Tibial artery (tissue), 4 donors: ENCODE measurements around the gene ANAPC7.

Experiments
- DNase-seq, 2 donors: peaks; one replicate each; pipeline ENCODE4 v3.0.0-alpha.2; 2019
- H3K27ac ChIP-seq, 2 donors: fragments of 200-600 bp; sonication (generic) in 1 of 2; 1 replicate in 1 of 2; 2 replicates in 1 of 2; pipeline ENCODE4 v1.5.1; 2018 to 2019; ENCODE audit warnings: mild to moderate bottlenecking in 1 of 2
- H3K27me3 ChIP-seq, 2 donors: fragments of 200-600 bp; sonication (generic) in 1 of 2; one replicate each; pipeline versions ENCODE4 v1.5.1 to v1.6.0; 2016 to 2019
- H3K36me3 ChIP-seq, 3 donors: fragments of 200-600 bp; sonication (generic) in 2 of 3; one replicate each; pipeline ENCODE4 v1.5.1; 2016 to 2019; ENCODE audit warnings: mild to moderate bottlenecking in 2 of 3
- H3K4me1 ChIP-seq, 4 donors: fragments of 200-600 bp; sonication (generic) in 2 of 4; 1 replicate in 3 of 4; 2 replicates in 1 of 4; pipeline ENCODE4 v1.5.1; 2016 to 2019
- H3K4me3 ChIP-seq, 2 donors: fragments of 200-600 bp; sonication (generic) in 1 of 2; 1 replicate in 1 of 2; 2 replicates in 1 of 2; pipeline ENCODE4 v1.5.1; 2018 to 2019; ENCODE audit warnings: mild to moderate bottlenecking in 2 of 2
- H3K9me3 ChIP-seq, 3 donors: fragments of 200-600 bp; sonication (generic) in 1 of 3; one replicate each; pipeline ENCODE4 v1.5.1; 2016 to 2019
- intact Hi-C: fragments of 100-400 bp; cut with DNase I; formaldehyde crosslinking; loops from one replicate; pipeline ENCODE4 v1.15.0; 2023; ENCODE audit warnings: low total_unique reads
- TF ChIP-seq, protein P1 (sequence below), 2 experiments: fragments of 200-600 bp in 1 of 2; fragments of 450-650 bp in 1 of 2; IDR thresholded peaks; one replicate each; pipeline ENCODE4 v1.5.1; 2017 to 2019; ENCODE audit warnings: antibody characterized with exemption in 2 of 2, mild to moderate bottlenecking in 1 of 2, moderate library complexity in 1 of 2

Gene ANAPC7

GRCh38 chr12:110403146-110403975, at the start of gene ANAPC7:
Gene ANAPC7, minus strand, starts transcription at chr12:110403708. Its CDS starts 81 bp downstream, at chr12:110403627.
- TF ChIP-seq, protein P1, sequence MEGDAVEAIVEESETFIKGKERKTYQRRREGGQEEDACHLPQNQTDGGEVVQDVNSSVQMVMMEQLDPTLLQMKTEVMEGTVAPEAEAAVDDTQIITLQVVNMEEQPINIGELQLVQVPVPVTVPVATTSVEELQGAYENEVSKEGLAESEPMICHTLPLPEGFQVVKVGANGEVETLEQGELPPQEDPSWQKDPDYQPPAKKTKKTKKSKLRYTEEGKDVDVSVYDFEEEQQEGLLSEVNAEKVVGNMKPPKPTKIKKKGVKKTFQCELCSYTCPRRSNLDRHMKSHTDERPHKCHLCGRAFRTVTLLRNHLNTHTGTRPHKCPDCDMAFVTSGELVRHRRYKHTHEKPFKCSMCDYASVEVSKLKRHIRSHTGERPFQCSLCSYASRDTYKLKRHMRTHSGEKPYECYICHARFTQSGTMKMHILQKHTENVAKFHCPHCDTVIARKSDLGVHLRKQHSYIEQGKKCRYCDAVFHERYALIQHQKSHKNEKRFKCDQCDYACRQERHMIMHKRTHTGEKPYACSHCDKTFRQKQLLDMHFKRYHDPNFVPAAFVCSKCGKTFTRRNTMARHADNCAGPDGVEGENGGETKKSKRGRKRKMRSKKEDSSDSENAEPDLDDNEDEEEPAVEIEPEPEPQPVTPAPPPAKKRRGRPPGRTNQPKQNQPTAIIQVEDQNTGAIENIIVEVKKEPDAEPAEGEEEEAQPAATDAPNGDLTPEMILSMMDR (IDR thresholded peaks at IDR 0.05), result no peak
- peak within 1 kb of the TSS; percentile 93 to 100 for H3K4me3 ChIP-seq
- peak; percentile 91 to 94 for DNase-seq
- no peaks in the 10 kb centered on the region for H3K9me3 ChIP-seq
- intact Hi-C loops, result no loop called here
- peaks cover 0 to 26% (median 13%) of the 10 kb centered on the region in 4 donors for H3K4me1 ChIP-seq
- peak within 1 kb of the TSS; percentile 86 to 87 for H3K27ac ChIP-seq
- peaks cover 0 to 21% (median 14%) of the 10 kb centered on the region in 3 donors for H3K36me3 ChIP-seq
- H3K27me3 ChIP-seq, result no peaks in the 10 kb centered on the region

DNA sequence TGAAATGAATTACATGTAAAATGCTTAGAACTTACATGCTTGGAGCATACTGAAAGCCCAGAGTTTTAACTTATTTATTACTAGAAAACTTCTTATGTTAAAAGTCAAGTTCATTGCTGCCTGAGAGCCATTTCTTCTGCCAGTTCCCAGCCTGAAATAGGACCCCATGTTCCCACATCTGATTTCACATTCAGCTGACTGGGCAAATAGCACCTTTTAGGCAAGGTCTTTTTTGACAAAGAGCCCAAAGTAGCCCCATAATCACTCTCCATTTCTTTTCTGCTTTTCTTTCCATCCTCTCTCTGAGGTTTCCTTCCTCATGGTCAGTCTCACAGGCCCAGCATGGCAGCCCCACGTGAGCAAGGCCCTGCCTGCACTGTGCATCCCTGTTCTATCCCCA, 47.8 kb upstream of the ANAPC7 start:
- Histone ChIP-seq H3K4me3 (no peak overlapping the region), H3K4me1 (peaks cover 0 to 23% (median 19%) of the 10 kb centered on the region in 4 donors), H3K27me3 (no peaks in the 10 kb centered on the region), H3K9me3 (no peaks in the 10 kb centered on the region), H3K36me3 (peaks cover 22 to 48% (median 28%) of the 10 kb centered on the region in 3 donors), H3K27ac (no peak overlapping the region)
- intact Hi-C loops, result no loop called here
- TF ChIP-seq, protein P1 (IDR thresholded peaks at IDR 0.05), result no peak
- DNase-seq, result no peak

DNA sequence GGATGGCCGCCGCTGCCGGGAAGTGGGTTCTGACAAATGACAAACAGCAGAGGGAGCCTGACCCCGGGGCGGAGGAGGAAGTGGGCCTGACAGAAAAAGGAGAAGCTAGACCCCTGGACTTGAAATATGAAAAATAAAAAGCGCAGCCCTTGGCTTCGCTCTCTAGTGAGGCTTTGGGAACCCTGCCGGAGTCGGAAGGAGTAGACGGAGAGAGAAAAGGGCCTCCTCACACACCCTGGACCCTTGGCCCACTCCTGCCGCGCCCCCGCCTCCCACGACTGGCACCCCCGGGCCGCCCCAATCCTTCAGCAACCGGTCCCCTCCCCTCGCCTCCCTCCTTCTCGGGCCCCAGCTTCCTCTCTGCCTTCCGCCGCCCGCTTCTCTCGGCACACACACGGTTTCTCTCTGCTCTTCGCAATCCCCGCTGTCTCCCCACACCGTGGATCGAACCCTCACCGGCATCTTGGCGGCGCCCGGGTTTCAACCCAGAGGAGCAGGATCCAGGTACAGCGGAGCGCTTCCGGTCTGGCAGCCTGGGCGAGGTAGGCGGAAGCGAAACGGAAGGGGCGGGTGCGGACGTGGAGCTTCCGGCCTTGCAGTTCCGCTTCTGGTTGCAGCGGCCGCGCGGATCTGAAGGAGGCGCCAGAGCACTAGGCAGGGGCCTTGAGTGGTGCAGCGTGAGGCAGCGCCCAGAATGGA, 46.4 kb upstream of the ANAPC7 start, which contains the start of gene ARPC3:
TSS of gene ARPC3 (minus strand) at position 539 of the 699 bp plus-strand sequence. CDS start at position 462, 77 bp downstream.
- Histone ChIP-seq H3K9me3 (no peaks in the 10 kb centered on the region), H3K4me1 (peaks cover 0 to 26% (median 19%) of the 10 kb centered on the region in 4 donors), H3K36me3 (peaks cover 17 to 48% (median 22%) of the 10 kb centered on the region in 3 donors), H3K27me3 (no peaks in the 10 kb centered on the region), H3K27ac (peak within 1 kb of the TSS; percentile 93 to 95), H3K4me3 (peak within 1 kb of the TSS; percentile 90 to 92)
- TF ChIP-seq, protein P1 (IDR thresholded peaks at IDR 0.05), result peak; percentile 77 to 91
- DNase-seq, result peak; percentile 97
- intact Hi-C loops, result no loop called here

DNA sequence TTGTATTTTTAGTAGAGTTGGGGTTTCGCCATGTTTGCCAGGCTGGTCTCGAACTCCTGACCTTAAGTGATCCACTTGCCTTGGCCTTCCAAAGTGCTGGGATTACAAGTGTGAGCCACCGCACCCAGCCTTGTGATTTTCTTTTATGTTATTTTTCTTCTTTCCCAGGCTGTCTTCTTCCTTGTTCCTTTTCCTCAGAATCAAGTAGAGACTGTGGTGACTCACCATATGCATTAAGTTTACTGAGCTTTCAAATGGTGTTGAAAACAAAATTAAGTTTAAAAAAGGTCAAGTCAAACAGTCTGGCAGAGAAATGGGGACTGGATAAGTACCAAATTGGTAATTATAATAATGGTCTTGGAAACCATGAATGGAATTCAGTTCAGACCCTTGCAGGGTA, 40.9 kb upstream of the ANAPC7 start:
- TF ChIP-seq, protein P1 (IDR thresholded peaks at IDR 0.05), result no peak
- Histone ChIP-seq H3K36me3 (peaks cover 56 to 78% (median 60%) of the 10 kb centered on the region in 3 donors), H3K4me1 (peaks cover 0 to 23% (median 17%) of the 10 kb centered on the region in 4 donors), H3K4me3 (no peak overlapping the region), H3K9me3 (no peaks in the 10 kb centered on the region), H3K27ac (no peak overlapping the region), H3K27me3 (no peaks in the 10 kb centered on the region)
- DNase-seq, result no peak
- intact Hi-C loops, result no loop called here

DNA sequence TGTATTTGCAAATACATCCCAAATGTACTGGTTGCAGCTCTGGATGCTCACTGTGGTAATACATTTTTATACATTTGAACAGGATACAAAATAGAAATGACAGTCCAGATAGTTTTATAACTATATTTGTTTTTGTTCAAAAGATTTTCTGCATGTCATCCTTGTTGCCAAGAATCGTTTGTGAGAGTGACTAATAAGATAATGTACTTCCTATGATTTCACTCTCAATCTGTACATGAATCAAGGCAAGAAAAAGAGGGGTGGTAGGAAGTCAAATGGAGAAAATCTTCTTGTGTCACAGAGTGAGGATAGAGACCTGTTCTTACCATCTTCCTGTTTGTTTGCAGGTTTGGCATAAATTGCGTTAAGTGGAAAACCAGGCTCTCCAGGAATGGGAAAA, 32.7 kb upstream of the ANAPC7 start:
- no peaks in the 10 kb centered on the region for H3K9me3 ChIP-seq
- H3K27me3 ChIP-seq, result no peaks in the 10 kb centered on the region
- H3K4me1 ChIP-seq, result no peaks in the 10 kb centered on the region
- TF ChIP-seq, protein P1 (IDR thresholded peaks at IDR 0.05), result no peak
- H3K27ac ChIP-seq, result no peak overlapping the region
- intact Hi-C loops, result no loop called here
- peaks cover 64 to 77% (median 71%) of the 10 kb centered on the region in 3 donors for H3K36me3 ChIP-seq
- DNase-seq, result no peak
- no peak overlapping the region for H3K4me3 ChIP-seq
